ENCODE results near the gene FLYWCH1. TPM values are rescaled to one million over a fixed set of nuclear protein-coding genes. Genes with fewer than 3 reads are reported as not detected.

The FLYWCH1 gene
- total and polyA plus RNA-seq, 10 of the 15 experiments (the other 5 are each of a cell fraction or from before 2014, with no cell fraction given) = 0.47 to 33.8 (median 11.2) TPM

DNA sequence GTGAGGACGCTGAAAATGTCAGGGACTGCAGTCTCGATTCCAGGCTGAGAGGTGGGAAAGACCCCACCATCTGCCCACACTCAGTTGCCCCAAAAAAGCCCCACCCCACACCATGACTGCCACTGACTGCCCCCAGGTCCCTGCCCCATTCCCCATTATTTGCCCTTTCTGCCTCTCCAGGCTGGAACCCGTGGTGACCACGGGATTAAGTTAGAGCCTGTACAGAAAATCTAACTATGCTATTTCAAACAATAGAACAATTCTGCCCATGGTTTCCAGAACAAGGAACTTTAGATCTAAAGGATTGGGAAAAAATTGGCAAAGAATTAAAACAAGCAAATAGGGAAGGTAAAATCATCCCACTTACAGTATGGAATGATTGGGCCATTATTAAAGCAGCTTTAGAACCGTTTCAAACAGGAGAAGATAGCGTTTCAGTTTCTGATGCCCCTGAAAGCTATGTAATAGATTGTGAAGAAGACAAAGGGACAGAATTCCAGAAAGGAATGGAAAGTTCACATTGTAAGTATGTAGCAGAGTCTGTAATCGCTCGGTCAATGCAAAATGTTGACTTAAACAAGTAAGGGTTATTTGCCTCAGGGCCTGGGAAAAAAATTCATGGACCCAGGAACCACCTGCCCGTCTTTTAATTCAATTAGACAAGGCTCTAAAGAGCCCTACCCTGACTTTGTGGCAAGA, 14.4 kb downstream of the FLYWCH1 start (continued):
- TF ChIP-seq NKRF (conservative IDR thresholded peaks at IDR 0.05) (no peak), WRNIP1 (IDR thresholded peaks at IDR 0.05; ENCODE audit: borderline replicate concordance, low read depth, low read length) (no peak), USF2 (IDR thresholded peaks at IDR 0.05; ENCODE audit: borderline replicate concordance, low read depth, low read length) (no peak), EED (IDR thresholded peaks at IDR 0.05; ENCODE audit: low read depth) (no peak), EP300 (IDR thresholded peaks at IDR 0.05; ENCODE audit: borderline replicate concordance in 1 of 2, control insufficient read depth in 1 of 2, low read depth in 2 of 2, low read length in 2 of 2) (no peak)
- TF ChIP-seq, protein P1, sequence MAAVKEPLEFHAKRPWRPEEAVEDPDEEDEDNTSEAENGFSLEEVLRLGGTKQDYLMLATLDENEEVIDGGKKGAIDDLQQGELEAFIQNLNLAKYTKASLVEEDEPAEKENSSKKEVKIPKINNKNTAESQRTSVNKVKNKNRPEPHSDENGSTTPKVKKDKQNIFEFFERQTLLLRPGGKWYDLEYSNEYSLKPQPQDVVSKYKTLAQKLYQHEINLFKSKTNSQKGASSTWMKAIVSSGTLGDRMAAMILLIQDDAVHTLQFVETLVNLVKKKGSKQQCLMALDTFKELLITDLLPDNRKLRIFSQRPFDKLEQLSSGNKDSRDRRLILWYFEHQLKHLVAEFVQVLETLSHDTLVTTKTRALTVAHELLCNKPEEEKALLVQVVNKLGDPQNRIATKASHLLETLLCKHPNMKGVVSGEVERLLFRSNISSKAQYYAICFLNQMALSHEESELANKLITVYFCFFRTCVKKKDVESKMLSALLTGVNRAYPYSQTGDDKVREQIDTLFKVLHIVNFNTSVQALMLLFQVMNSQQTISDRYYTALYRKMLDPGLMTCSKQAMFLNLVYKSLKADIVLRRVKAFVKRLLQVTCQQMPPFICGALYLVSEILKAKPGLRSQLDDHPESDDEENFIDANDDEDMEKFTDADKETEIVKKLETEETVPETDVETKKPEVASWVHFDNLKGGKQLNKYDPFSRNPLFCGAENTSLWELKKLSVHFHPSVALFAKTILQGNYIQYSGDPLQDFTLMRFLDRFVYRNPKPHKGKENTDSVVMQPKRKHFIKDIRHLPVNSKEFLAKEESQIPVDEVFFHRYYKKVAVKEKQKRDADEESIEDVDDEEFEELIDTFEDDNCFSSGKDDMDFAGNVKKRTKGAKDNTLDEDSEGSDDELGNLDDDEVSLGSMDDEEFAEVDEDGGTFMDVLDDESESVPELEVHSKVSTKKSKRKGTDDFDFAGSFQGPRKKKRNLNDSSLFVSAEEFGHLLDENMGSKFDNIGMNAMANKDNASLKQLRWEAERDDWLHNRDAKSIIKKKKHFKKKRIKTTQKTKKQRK (IDR thresholded peaks at IDR 0.05; ENCODE audit: low read depth, low read length) = no peak
